Stimulated activated CD8-positive, alpha-beta memory T cell treated with anti-CD3 and anti-CD28 coated beads, Interleukin-15, amount 100 ng/mL, for 48 hours (primary cell): Measurements from ENCODE around the gene RBP3.

ENCODE experiments used
- DNase-seq, 2 donors: peaks; one replicate each; pipeline ENCODE4 v3.0.0-alpha.2; 2020; ENCODE audit warnings: low read depth in 2 of 2

Gene RBP3

DNA sequence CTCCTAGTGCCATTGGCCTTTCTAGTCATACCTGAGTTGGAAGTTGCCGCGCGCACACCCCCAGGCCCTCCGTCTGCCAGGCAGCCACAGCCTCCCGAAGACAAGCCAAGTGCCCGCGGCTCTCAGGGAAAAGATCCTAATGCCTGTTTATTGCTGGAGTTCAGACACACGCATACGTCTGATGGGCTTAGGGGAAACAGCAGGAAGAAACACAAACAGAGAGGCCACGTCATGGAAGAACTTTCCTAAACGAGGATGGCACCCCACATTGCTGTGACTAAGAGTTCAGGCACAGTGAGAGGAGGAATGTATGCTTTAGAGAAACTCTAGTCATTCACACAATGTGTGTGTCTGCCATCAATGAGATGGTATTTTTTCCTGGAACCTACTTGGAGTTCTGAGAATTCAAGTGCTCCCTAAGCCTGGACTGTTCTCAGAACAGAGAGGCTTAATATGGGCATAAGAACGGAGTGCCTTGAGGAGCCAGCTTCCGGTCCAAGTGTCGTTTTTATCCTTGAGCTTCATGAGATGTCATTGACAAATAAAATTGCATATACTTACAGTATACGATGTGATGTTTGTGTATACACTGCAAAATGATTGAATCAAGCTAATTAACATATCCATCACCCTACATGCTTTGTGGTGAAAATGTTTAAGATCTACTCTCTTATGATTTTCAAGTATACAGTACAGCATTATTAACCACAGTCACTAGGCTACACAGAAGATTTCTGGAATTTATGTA lies 11.6 kb upstream of the RBP3 start:
- no peak for DNase-seq

DNA sequence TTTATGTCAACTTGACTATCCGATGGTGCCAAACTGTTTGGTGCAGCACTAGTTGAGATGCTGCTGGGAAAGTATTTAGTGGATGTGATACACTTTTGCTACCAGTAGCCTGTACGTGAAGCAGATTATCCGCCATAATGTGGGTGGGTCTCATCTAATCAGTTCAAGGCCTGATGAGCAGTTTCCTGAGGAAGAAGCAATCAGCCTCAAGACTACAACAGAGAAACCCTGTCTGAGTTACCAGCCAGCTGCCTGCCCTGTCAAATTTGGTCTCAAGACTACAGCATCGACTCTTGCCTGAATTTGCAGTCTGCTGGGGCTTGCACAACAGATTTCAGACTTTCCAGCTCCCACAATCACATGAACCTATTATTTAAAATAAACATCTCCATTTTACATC lies 10.9 kb upstream of the RBP3 start:
- DNase-seq = no peak

DNA sequence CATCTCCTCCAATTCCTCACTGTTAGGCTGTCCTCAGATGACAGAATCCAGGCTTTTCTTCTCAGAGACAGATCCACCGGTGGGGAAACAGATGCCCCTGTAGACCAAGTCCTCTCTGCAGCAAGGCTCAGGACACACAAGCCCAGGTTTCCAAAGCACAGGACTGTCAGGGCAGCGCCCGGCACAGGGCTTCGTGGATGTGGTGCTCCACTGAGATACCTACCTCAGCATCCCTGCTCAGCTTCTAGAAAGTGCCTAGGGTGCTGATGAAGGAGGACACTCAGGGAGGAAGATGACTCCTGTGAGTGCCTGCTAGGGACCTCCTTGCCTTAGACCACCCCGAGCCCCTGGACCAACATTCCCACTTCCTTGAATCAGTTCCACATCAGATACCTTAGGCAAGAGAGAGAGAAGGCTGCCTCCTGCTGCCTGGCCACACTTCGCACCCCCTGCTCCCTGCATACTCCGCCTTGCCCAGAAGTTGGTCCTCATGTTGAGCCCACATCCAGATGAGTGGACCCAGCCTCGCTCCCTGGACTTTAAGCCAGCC lies 8.9 kb upstream of the RBP3 start:
- DNase-seq = no peak

DNA sequence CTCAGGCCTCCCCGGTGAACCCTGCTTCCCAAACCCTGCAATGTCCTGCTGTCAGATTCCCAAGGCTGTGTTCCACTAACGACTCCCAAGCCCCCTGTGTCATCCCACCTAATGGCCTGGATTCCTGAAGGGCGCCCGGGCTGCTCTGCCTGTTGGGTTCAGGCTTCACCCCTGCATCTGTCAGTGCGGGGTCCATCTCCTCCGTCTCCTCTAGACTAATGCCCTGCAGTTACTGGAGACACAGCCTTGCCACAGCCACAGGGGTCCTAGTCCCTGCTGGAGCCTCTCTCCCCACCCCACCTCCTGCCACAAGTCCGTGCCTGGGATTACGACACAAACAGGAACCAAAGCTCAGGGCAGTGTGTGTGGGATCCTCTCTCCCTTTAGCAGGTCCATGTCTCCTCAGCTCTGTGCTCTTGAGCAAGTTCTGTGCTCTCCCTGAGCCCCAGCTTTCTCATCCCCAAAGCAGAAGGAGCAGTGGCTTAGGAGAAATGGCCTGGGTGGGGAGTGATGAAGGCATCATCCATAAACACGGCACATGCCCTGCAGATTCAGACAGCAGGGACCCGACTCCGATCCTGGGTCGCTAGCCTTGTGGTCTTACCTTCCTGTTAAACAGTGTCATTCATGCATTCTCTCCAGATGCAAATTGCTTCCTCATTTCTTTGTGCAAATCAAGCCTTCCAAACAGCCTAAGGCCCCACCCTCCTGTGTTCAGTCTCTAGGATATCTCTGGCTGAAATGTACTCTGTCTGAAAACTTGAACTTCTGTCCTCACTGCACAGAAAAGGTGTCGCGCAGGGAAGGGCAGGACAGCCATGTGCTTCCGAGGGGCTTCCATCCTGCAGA lies 8.2 kb upstream of the RBP3 start:
- DNase-seq = no peak

DNA sequence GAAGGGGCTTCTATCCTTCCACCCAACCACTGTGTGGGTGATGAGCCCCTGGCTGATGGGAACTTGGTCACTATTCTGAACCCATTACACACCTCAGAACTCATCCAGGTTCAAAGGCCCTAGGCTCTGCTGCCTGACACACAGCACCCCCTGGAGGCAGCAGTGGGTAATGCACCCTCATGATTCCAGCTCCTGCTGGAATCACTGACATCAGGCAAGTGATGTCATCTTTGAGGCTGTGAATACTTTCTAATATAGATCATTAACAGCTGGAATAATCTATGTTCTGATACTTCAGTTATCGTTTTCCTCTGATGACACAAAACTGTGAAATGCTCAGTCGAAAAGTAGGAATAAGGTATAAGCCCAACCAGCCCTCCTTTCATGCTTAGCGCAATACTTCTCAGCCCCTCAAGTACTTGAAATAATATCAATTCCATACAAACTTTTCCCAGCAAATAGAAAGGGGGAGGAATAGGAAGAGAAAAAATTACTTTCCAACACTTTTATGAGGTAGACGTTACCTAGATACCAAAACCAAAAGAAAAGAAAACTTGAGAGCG lies 7.5 kb upstream of the RBP3 start:
- peak; percentile 38 to 42 for DNase-seq

DNA sequence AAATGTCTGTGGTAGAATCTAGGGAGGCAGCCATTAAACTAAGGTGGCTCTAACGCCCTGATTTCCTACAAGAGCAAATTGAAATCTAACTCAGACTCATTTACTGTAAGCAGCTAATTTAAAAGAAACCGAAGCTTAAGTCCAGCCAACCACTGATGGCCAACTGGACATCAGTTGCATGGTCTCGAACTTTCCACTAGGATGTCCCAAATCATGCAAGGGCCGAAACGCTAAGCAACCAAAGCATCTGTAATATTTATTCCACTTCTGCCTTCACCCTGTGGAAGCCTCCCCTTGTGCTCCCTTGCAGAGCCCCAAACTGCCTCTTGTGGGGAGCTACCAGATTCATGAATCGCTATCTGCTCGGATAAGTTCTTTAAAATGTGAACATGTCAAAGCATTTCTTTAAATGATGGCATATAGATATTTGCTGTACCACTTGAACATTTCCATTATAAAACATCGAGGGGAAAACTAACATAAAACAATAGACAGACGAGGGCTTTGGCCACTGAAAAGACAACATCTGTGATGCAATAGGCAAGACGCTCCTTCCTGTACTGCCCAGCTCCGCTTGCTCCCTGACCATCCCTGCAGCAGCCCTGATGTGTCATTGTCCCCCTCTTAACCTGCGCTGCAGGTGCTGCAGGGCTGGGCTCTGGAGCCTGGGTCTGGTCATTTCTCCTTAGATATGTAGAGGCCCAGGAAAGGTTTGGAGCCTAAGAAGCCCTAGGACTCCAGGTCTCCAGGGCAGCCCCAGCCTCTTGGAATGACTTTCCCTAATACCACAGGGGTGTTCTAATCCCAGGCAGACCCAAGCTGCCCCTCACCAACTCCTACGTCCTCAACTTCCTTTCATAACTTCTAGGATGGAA lies 2.9 kb upstream of the RBP3 start:
- no peak for DNase-seq

DNA sequence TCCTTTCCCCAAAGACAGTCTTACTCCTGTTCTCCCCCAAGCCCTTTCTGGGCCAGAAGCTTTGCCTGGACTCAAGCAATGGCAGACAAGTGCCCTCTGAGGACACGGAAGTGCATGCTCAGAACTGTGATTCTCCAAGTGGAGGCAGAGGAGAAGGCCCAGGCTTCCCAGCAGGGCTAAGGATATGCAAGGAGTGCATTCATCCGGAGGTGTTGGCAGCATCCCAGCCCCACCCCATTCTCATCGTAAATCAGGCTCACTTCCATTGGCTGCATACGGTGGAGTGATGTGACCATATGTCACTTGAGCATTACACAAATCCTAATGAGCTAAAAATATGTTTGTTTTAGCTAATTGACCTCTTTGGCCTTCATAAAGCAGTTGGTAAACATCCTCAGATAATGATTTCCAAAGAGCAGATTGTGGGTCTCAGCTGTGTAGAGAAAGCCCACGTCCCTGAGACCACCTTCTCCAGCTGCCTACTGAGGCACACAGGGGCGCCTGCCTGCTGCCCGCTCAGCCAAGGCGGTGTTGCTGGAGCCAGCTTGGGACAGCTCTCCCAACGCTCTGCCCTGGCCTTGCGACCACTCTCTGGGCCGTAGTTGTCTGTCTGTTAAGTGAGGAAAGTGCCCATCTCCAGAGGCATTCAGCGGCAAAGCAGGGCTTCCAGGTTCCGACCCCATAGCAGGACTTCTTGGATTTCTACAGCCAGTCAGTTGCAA lies 1.4 kb upstream of the RBP3 start:
- DNase-seq = no peak

DNA sequence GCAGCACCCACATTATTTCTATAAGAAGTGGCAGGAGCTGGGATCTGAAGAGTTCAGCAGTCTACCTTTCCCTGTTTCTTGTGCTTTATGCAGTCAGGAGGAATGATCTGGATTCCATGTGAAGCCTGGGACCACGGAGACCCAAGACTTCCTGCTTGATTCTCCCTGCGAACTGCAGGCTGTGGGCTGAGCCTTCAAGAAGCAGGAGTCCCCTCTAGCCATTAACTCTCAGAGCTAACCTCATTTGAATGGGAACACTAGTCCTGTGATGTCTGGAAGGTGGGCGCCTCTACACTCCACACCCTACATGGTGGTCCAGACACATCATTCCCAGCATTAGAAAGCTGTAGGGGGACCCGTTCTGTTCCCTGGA lies 874 bp upstream of the RBP3 start:
- DNase-seq = no peak

DNA sequence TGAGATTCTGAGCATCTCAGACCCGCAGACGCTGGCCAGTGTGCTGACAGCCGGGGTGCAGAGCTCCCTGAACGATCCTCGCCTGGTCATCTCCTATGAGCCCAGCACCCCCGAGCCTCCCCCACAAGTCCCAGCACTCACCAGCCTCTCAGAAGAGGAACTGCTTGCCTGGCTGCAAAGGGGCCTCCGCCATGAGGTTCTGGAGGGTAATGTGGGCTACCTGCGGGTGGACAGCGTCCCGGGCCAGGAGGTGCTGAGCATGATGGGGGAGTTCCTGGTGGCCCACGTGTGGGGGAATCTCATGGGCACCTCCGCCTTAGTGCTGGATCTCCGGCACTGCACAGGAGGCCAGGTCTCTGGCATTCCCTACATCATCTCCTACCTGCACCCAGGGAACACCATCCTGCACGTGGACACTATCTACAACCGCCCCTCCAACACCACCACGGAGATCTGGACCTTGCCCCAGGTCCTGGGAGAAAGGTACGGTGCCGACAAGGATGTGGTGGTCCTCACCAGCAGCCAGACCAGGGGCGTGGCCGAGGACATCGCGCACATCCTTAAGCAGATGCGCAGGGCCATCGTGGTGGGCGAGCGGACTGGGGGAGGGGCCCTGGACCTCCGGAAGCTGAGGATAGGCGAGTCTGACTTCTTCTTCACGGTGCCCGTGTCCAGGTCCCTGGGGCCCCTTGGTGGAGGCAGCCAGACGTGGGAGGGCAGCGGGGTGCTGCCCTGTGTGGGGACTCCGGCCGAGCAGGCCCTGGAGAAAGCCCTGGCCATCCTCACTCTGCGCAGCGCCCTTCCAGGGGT lies 703 bp downstream of the RBP3 start:
- DNase-seq = no peak

DNA sequence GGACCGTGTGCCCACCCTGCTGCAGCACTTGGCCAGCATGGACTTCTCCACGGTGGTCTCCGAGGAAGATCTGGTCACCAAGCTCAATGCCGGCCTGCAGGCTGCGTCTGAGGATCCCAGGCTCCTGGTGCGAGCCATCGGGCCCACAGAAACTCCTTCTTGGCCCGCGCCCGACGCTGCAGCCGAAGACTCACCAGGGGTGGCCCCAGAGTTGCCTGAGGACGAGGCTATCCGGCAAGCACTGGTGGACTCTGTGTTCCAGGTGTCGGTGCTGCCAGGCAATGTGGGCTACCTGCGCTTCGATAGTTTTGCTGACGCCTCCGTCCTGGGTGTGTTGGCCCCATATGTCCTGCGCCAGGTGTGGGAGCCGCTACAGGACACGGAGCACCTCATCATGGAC lies 1.4 kb downstream of the RBP3 start:
- DNase-seq = no peak

DNA sequence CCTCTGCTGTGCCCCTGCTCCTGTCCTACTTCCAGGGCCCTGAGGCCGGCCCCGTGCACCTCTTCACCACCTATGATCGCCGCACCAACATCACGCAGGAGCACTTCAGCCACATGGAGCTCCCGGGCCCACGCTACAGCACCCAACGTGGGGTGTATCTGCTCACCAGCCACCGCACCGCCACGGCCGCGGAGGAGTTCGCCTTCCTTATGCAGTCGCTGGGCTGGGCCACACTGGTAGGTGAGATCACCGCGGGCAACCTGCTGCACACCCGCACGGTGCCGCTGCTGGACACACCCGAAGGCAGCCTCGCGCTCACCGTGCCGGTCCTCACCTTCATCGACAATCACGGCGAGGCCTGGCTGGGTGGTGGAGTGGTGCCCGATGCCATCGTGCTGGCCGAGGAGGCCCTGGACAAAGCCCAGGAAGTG lies 1.8 kb downstream of the RBP3 start:
- no peak for DNase-seq

DNA sequence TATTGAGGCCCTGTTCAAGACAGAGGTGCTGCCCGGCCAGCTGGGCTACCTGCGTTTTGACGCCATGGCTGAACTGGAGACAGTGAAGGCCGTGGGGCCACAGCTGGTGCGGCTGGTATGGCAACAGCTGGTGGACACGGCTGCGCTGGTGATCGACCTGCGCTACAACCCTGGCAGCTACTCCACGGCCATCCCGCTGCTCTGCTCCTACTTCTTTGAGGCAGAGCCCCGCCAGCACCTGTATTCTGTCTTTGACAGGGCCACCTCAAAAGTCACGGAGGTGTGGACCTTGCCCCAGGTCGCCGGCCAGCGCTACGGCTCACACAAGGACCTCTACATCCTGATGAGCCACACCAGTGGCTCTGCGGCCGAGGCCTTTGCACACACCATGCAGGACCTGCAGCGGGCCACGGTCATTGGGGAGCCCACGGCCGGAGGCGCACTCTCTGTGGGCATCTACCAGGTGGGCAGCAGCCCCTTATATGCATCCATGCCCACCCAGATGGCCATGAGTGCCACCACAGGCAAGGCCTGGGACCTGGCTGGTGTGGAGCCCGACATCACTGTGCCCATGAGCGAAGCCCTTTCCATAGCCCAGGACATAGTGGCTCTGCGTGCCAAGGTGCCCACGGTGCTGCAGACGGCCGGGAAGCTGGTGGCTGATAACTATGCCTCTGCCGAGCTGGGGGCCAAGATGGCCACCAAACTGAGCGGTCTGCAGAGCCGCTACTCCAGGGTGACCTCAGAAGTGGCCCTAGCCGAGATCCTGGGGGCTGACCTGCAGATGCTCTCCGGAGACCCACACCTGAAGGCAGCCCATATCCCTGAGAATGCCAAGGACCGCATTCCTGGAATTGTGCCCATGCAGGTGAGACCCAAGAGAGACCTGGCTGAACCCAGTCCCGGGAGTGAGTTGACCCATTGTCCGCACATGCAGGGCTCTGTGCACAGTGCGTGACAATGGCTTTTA lies 2.8 kb downstream of the RBP3 start:
- DNase-seq = no peak

DNA sequence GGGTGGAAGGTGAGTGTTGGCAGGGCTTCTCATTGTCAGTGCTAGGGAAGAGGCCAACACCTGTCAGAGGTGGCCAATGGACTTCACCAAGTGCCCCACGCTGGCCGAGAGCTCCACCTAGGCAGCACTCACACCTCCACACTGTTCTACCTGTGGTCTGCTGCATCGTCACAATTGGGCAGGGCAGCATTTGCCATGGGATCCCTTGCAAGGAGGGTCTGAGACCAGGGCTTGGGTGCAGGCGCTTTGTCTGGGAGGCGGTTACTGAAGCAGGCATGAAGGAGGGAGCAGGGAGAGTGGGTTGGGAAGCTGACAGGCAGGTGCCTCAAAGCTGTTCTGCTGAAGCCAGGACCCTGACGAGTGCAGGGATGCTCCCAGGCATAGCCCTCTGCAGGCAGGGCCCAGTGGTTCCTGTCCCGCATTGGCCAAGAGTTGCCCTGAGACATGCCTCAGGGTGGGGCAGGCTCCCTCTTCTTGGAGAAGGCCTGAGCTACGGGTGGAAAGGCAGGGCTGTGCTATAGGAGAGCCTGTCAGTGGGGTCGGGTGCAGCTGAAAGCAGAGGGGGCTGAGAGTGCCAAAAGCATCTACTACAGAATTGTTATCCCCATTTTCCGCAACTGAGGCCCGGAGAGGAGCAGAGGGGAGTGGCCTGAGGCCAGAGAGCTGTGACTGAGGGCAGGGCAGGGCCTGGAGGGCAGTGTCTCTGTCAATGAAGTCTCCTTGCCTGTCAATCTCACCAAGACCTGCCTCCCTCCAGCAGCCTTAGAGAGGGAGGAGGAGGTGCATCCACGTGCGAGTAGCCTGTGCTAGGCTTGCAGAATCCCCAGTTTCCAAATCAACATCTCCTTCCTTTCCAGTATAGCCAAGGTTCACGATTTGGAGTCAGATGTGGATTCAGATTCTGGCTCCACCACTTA lies 4.0 kb downstream of the RBP3 start:
- DNase-seq = no peak

DNA sequence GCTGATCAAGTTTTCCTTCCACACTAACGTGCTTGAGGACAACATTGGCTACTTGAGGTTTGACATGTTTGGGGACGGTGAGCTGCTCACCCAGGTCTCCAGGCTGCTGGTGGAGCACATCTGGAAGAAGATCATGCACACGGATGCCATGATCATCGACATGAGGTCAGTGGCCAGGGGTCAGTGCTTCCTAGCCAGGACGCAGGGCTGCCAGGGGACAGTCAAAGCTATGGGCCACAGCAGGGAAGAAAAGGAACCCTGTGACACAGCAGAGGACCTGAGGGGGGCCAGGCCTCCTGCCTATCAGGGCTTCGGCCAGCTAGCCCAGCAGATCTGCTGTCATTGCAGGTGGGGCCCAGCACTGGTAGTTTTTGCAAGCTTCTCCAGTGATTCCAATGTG lies 5.2 kb downstream of the RBP3 start:
- no peak for DNase-seq

DNA sequence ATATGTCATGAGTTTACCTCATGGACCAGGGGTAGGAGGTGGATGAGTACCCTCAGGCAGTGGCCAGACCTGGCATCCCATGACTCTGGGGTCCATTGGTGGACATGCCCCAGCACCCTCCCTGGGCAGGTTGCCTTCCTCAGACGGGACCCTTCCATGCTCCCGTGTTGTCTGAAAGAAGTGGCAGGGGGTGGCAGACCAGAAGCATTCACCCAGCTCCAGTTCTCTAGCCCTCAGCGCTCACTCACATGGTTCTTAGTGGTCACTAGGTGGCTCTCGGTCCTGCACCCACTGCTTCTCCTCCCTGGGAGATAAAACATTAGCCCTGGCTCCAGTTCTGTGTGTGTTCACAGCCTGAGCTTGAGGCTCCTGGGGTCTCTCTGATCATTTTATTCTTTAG lies 6.0 kb downstream of the RBP3 start:
- no peak for DNase-seq

DNA sequence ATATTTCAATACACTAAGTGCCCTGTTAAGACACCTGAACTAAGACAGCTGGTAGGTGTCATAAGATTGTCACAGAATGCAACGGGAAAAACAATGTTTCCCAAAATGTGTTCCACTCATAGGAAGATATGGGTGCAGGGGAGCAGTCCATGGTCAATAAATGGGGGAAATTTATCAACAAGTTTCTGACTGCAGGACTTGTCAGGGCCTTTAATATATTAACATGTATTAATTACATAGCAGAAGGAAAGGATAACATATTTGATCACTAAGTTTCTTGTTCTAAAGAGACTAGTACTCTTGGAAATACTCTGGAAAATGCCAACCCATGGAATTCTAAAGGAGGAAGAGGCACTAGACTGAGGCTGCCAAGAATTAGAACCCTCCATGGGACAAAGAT lies 6.7 kb downstream of the RBP3 start:
- no peak for DNase-seq

DNA sequence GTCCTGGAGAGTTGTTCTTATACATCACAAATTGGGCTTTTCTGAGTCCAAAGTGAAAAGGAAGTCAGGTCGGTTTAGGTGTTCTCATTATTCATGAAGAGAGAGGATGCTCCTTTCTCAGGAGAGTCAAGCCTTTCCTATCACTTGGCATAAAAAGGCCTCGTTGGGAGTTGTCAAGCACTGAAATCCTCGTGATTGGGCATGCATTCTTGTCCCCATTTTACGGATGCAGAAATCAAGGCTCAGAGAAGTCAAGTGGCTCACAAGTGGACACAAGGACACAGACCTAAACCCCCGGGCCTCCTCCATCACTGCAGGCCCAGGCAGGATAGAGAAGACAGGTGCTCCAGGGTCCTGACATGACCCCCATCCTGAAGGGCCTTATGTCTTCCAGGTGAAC lies 8.5 kb downstream of the RBP3 start:
- no peak for DNase-seq

DNA sequence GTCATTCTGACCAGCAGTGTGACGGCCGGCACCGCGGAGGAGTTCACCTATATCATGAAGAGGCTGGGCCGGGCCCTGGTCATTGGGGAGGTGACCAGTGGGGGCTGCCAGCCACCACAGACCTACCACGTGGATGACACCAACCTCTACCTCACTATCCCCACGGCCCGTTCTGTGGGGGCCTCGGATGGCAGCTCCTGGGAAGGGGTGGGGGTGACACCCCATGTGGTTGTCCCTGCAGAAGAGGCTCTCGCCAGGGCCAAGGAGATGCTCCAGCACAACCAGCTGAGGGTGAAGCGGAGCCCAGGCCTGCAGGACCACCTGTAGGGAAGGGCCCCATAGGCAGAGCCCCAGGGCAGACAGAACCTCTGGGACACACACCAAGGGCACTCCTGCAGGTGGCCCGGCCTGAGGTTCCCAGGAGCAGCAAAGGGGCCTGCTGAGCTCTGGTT lies 9.0 kb downstream of the RBP3 start:
- DNase-seq = no peak
